Tibial nerve (tissue), 4 donors: Measurements from ENCODE around the gene CHI3L1. TPM values are rescaled to one million over a fixed set of nuclear protein-coding genes. Genes with fewer than 3 reads are reported as not detected.

Experiments
- DNase-seq, 2 donors: peaks; one replicate each; pipeline ENCODE4 v3.0.0-alpha.2; 2019; ENCODE audit warnings: low spot score in 2 of 2
- H3K27ac ChIP-seq, 4 donors: fragments of 200-600 bp; sonication (generic) in 3 of 4; one replicate each; pipeline ENCODE4 v1.5.1; 2017 to 2019; ENCODE audit warnings: mild to moderate bottlenecking in 1 of 4
- H3K27me3 ChIP-seq, 2 donors: fragments of 200-600 bp; sonication (generic) in 1 of 2; one replicate each; pipeline versions ENCODE4 v1.5.1 to v1.6.0; 2017 to 2019
- H3K36me3 ChIP-seq, 3 donors: fragments of 200-600 bp; sonication (generic); one replicate each; pipeline ENCODE4 v1.5.1; 2018 to 2019
- H3K4me1 ChIP-seq, 4 donors: fragments of 200-600 bp; sonication (generic) in 3 of 4; one replicate each; pipeline ENCODE4 v1.5.1; 2017 to 2019
- H3K4me3 ChIP-seq, 4 donors: fragments of 200-600 bp; sonication (generic) in 3 of 4; one replicate each; pipeline ENCODE4 v1.5.1; 2017 to 2019; ENCODE audit warnings: mild to moderate bottlenecking in 1 of 4, moderate library complexity in 1 of 4
- H3K9me3 ChIP-seq, 4 donors: fragments of 200-600 bp; sonication (generic) in 3 of 4; one replicate each; pipeline ENCODE4 v1.5.1; 2017 to 2019
- EP300 ChIP-seq, 2 donors: sonication (generic); formaldehyde crosslinking; IDR thresholded peaks; one replicate each; pipeline ENCODE4 v1.6.1; 2017; ENCODE audit warnings: antibody characterized with exemption in 2 of 2, mild to moderate bottlenecking in 1 of 2
- POLR2A ChIP-seq, 2 donors: fragments of 450-650 bp; IDR thresholded peaks; one replicate each; pipeline ENCODE4 v1.6.1; 2017; ENCODE audit warnings: antibody characterized with exemption in 2 of 2, mild to moderate bottlenecking in 2 of 2, moderate library complexity in 2 of 2
- WGBS, 2 donors: methylation state at CpG; one replicate each; pipeline ENCODE4 v1.1.5; 2018; 5-methylcytosine and 5-hydroxymethylcytosine counted together
- total RNA-seq, 4 donors: library from RNA; depleted of rRNA; stranded (reverse); fragments of >200 nt; gene quantifications; one replicate each; pipeline ENCODE4 v1.1.0, GENCODE V29; 2016
- TF ChIP-seq, protein P1 (sequence below), 5 experiments: fragments of 200-600 bp in 3 of 5; fragments of 450-650 bp in 2 of 5; sonication (generic) in 3 of 5; IDR thresholded peaks; one replicate each; pipeline ENCODE4 v1.5.1; 2016 to 2019; ENCODE audit warnings: antibody characterized with exemption in 5 of 5, mild to moderate bottlenecking in 3 of 5, moderate library complexity in 2 of 5

The CHI3L1 gene
- total RNA-seq, 4 donors from 2014 or later = 5.0 to 150 (median 18.8) TPM; not detected in 1

DNA sequence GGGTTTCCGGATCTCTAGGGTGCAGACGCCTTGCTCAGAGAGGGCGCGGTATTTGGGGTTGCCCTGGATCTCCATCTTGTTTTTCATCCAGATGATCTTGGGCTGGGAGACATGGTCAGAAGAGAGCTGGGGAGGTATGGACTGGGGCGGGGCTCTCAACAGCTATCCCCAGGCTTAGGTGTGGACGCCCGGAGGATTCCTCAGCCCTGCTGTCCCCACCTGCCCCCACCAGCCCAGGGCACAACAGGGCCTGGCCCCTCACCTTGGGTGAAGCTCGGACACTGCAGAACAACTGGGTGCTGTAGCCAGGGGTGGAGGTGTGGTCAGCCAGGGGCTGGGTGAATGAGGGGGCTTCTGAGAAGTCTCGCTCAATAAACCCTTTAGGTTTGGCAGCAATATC lies 17.5 kb downstream of the CHI3L1 start:
- H3K4me1 ChIP-seq = peaks cover 0 to 4% (median 0%) of the 10 kb centered on the region in 4 donors
- no peak overlapping the region for H3K27ac ChIP-seq
- WGBS, 2 donors = 87 to 94% methylated on average over 8 to 9 of the region's 9 CpGs
- no peak for DNase-seq
- H3K36me3 ChIP-seq = no peaks in the 10 kb centered on the region
- H3K9me3 ChIP-seq = no peaks in the 10 kb centered on the region
- no peaks in the 10 kb centered on the region for H3K27me3 ChIP-seq
- TF ChIP-seq, protein P1, sequence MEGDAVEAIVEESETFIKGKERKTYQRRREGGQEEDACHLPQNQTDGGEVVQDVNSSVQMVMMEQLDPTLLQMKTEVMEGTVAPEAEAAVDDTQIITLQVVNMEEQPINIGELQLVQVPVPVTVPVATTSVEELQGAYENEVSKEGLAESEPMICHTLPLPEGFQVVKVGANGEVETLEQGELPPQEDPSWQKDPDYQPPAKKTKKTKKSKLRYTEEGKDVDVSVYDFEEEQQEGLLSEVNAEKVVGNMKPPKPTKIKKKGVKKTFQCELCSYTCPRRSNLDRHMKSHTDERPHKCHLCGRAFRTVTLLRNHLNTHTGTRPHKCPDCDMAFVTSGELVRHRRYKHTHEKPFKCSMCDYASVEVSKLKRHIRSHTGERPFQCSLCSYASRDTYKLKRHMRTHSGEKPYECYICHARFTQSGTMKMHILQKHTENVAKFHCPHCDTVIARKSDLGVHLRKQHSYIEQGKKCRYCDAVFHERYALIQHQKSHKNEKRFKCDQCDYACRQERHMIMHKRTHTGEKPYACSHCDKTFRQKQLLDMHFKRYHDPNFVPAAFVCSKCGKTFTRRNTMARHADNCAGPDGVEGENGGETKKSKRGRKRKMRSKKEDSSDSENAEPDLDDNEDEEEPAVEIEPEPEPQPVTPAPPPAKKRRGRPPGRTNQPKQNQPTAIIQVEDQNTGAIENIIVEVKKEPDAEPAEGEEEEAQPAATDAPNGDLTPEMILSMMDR (IDR thresholded peaks at IDR 0.05) = no peak
- TF ChIP-seq EP300 (IDR thresholded peaks at IDR 0.05) (no peak), POLR2A (IDR thresholded peaks at IDR 0.05) (no peak)
- H3K4me3 ChIP-seq = no peak overlapping the region

DNA sequence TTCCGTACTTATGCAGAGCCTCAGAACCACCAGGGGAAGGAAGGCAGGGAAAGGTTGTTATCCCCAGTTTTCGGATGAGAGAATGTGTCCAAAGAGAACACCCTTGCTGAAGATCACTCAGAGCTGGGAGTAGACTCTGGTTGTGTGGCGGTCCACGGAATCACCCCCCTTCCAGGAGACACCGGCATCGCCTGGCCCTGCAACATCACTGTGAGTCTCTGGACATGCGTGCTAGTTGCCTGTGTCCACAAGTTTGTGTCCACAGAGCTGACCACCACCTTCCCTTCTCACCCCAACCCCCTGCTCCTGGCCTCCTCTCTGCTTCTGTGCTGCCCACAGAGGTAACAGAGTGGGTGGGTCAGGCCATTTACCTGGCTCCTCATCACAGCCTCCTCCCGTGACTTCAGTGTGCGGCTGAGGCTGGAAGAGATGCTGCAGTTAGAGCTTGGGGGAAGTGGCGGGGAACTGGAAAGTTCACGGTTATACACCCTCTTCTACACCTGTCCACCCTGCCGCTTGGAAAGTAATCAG lies 18.2 kb downstream of the CHI3L1 start:
- WGBS, 2 donors = 91 to 94% methylated on average over 12 of the region's 12 CpGs
- H3K4me3 ChIP-seq = no peak overlapping the region
- no peaks in the 10 kb centered on the region for H3K27me3 ChIP-seq
- no peaks in the 10 kb centered on the region for H3K9me3 ChIP-seq
- peaks cover 0 to 4% (median 0%) of the 10 kb centered on the region in 4 donors for H3K4me1 ChIP-seq
- no peak for DNase-seq
- TF ChIP-seq, protein P1 (IDR thresholded peaks at IDR 0.05) = no peak
- no peak for TF ChIP-seq POLR2A (IDR thresholded peaks at IDR 0.05)
- no peak for TF ChIP-seq EP300 (IDR thresholded peaks at IDR 0.05)
- no peak overlapping the region for H3K27ac ChIP-seq
- H3K36me3 ChIP-seq = no peaks in the 10 kb centered on the region

DNA sequence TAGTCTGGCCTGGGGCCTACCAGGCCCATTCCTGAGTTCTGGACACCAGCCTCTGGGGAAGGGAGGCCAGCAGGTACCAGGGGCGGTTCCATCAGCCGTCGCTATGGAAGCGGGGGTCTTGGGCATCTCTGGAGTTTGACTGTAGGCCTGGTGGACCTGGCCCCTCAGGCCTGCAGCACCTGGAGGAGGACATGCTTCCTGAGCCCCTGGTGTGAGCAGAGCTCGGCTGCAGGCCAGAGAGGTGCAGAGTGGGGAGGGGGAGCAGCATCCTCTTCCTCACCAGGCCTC lies 18.6 kb downstream of the CHI3L1 start:
- peaks cover 0 to 4% (median 0%) of the 10 kb centered on the region in 4 donors for H3K4me1 ChIP-seq
- H3K4me3 ChIP-seq = no peak overlapping the region
- H3K27ac ChIP-seq = no peak overlapping the region
- H3K36me3 ChIP-seq = no peaks in the 10 kb centered on the region
- no peak for DNase-seq
- H3K27me3 ChIP-seq = no peaks in the 10 kb centered on the region
- TF ChIP-seq POLR2A (IDR thresholded peaks at IDR 0.05) = no peak
- TF ChIP-seq, protein P1 (IDR thresholded peaks at IDR 0.05) = no peak
- no peak for TF ChIP-seq EP300 (IDR thresholded peaks at IDR 0.05)
- H3K9me3 ChIP-seq = no peaks in the 10 kb centered on the region
- WGBS, 2 donors = 95 to 97% methylated on average over 4 of the region's 5 CpGs

DNA sequence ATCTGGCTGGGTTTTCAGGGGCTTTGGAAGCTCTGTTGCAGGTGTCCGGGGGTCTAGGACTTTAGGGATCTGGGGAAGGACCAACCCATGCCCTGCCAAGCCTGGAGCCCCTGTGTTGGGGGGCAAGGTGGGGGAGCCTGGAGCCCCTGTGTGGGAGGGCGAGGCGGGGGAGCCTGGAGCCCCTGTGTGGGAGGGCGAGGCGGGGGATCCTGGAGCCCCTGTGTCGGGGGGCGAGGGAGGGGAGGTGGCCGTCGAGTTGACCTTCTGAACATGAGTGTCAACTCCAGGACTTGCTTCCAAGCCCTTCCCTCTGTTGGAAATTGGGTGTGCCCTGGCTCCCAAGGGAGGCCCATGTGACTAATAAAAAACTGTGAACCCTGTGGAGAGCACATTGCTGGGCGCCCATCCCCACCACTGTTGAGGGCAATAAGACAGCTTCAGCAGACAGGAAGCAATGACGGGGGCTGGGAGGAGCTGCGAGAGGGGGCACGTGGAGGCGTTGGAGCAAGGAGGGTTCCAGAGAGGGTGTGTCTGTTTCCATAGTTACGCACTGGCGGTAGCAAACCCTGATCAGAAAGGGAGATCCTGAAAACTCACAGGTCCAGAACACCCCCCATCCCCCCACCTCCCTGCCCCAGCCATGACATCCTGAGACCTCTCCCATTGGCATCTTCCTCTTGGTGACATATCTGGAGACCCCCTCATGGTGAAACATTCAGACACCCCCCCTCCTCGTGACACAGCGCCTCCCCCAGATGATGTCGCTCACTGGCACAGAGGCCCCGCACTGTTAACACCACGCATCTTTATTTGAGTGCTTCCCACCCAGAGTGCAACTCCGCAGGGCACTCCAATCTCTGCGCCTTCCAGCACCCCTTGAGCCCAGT lies 19.2 kb downstream of the CHI3L1 start:
- H3K27ac ChIP-seq = no peak overlapping the region
- no peak overlapping the region for H3K4me3 ChIP-seq
- H3K9me3 ChIP-seq = no peaks in the 10 kb centered on the region
- no peak for TF ChIP-seq EP300 (IDR thresholded peaks at IDR 0.05)
- TF ChIP-seq POLR2A (IDR thresholded peaks at IDR 0.05) = no peak
- TF ChIP-seq, protein P1 (IDR thresholded peaks at IDR 0.05) = no peak
- 76 to 77% methylated on average over 21 to 22 of the region's 23 CpGs for WGBS, 2 donors
- no peak for DNase-seq
- H3K36me3 ChIP-seq = no peaks in the 10 kb centered on the region
- peaks cover 0 to 4% (median 0%) of the 10 kb centered on the region in 4 donors for H3K4me1 ChIP-seq
- no peaks in the 10 kb centered on the region for H3K27me3 ChIP-seq

DNA sequence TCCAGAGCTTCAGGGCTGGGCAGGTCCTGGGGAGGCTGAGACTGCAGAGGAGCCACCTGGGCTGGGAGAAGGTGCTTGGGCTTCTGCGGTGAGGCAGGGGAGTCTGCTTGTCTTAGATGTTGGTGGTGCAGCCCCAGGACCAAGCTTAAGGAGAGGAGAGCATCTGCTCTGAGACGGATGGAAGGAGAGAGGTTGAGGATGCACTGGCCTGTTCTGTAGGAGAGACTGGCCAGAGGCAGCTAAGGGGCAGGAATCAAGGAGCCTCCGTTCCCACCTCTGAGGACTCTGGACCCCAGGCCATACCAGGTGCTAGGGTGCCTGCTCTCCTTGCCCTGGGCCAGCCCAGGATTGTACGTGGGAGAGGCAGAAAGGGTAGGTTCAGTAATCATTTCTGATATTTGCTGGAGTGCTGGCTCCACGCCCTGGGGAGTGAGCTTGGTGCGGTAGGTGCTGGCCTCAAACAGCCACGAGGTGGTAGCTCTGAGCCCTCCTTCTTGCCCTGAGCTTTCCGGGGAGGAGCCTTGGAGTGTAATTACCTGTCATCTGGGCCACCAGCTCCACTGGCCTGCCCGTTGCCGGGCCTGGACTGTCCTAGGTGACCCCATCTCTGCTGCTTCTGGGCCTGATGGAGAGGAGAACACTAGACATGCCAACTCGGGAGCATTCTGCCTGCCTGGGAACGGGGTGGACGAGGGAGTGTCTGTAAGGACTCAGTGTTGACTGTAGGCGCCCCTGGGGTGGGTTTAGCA lies 20.1 kb downstream of the CHI3L1 start:
- peaks cover 0 to 4% (median 0%) of the 10 kb centered on the region in 4 donors for H3K4me1 ChIP-seq

More for the DNA sequence above, 20.1 kb downstream of the CHI3L1 start:
- H3K4me3 ChIP-seq = no peak overlapping the region
- no peak for TF ChIP-seq POLR2A (IDR thresholded peaks at IDR 0.05)
- TF ChIP-seq EP300 (IDR thresholded peaks at IDR 0.05) = no peak
- TF ChIP-seq, protein P1 (IDR thresholded peaks at IDR 0.05) = no peak
- no peaks in the 10 kb centered on the region for H3K27me3 ChIP-seq
- H3K27ac ChIP-seq = no peak overlapping the region
- 66 to 71% methylated on average over 13 to 14 of the region's 14 CpGs for WGBS, 2 donors
- no peaks in the 10 kb centered on the region for H3K36me3 ChIP-seq
- H3K9me3 ChIP-seq = no peaks in the 10 kb centered on the region
- no peak for DNase-seq
